ENCODE results near the gene PPP2R2B. TPM values are rescaled to one million over a fixed set of nuclear protein-coding genes. Genes with fewer than 3 reads are reported as not detected.

The PPP2R2B gene
- total RNA-seq, 2 donors from 2014 or later = 9.5 to 29.8 TPM

- TF ChIP-seq CTCF (IDR thresholded peaks at IDR 0.05) = no peak
- Histone ChIP-seq H3K27ac (no peak overlapping the region), H3K27me3 (replicated peaks; ENCODE audit: insufficient read depth) (no peaks in the 10 kb centered on the region), H3K4me1 (ENCODE audit: control insufficient read depth in 1 of 2, low read depth in 2 of 2) (no peaks in the 10 kb centered on the region), H3K36me3 (no peaks in the 10 kb centered on the region), H3K4me3 (no peak overlapping the region), H3K9me3 (no peaks in the 10 kb centered on the region)
- ATAC-seq (ENCODE audit: insufficient number of reproducible peaks, low FRiP score, low read depth) (no peak), DNase-seq (ENCODE audit: low spot score) (no peak)
These were observed 232.1 kb downstream of the PPP2R2B start for GRCh38 chr5:146646441-146646840.

- no peak for DNase-seq (ENCODE audit: low spot score)
- ATAC-seq (ENCODE audit: insufficient number of reproducible peaks, low FRiP score, low read depth) = no peak
- Histone ChIP-seq H3K27me3 (replicated peaks; ENCODE audit: insufficient read depth) (no peaks in the 10 kb centered on the region), H3K27ac (no peak overlapping the region), H3K9me3 (no peaks in the 10 kb centered on the region), H3K4me3 (no peak overlapping the region), H3K4me1 (ENCODE audit: control insufficient read depth in 1 of 2, low read depth in 2 of 2) (peaks cover 0 to 6% of the 10 kb centered on the region in 2 donors), H3K36me3 (no peaks in the 10 kb centered on the region)
- no peak for TF ChIP-seq CTCF (IDR thresholded peaks at IDR 0.05)
These were observed 233.2 kb downstream of the PPP2R2B start for GRCh38 chr5:146645342-146645741.

- no peak overlapping the region for H3K4me3 ChIP-seq
- no peaks in the 10 kb centered on the region for H3K9me3 ChIP-seq
- DNase-seq (ENCODE audit: low spot score) = no peak
- TF ChIP-seq CTCF (IDR thresholded peaks at IDR 0.05) = no peak
- no peak overlapping the region for H3K27ac ChIP-seq
- H3K4me1 ChIP-seq (ENCODE audit: control insufficient read depth in 1 of 2, low read depth in 2 of 2) = peaks cover 0 to 11% of the 10 kb centered on the region in 2 donors
- no peaks in the 10 kb centered on the region for H3K36me3 ChIP-seq
- no peaks in the 10 kb centered on the region for H3K27me3 ChIP-seq (replicated peaks; ENCODE audit: insufficient read depth)
- ATAC-seq (ENCODE audit: insufficient number of reproducible peaks, low FRiP score, low read depth) = no peak
These were observed 233.7 kb downstream of the PPP2R2B start for GRCh38 chr5:146644831-146645230.

- Histone ChIP-seq H3K4me3 (no peak overlapping the region), H3K36me3 (no peaks in the 10 kb centered on the region), H3K27ac (no peak overlapping the region), H3K27me3 (replicated peaks; ENCODE audit: insufficient read depth) (no peaks in the 10 kb centered on the region), H3K4me1 (ENCODE audit: control insufficient read depth in 1 of 2, low read depth in 2 of 2) (peaks cover 0 to 11% of the 10 kb centered on the region in 2 donors), H3K9me3 (no peaks in the 10 kb centered on the region)
- TF ChIP-seq CTCF (IDR thresholded peaks at IDR 0.05) = no peak
- ATAC-seq (ENCODE audit: insufficient number of reproducible peaks, low FRiP score, low read depth) (no peak), DNase-seq (ENCODE audit: low spot score) (no peak)
These were observed 234.8 kb downstream of the PPP2R2B start for GRCh38 chr5:146643776-146644175.

- no peak overlapping the region for H3K27ac ChIP-seq
- peaks cover 0 to 11% of the 10 kb centered on the region in 2 donors for H3K4me1 ChIP-seq (ENCODE audit: control insufficient read depth in 1 of 2, low read depth in 2 of 2)
- ATAC-seq (ENCODE audit: insufficient number of reproducible peaks, low FRiP score, low read depth) (no peak), DNase-seq (ENCODE audit: low spot score) (no peak)
- no peak overlapping the region for H3K4me3 ChIP-seq
- no peaks in the 10 kb centered on the region for H3K27me3 ChIP-seq (replicated peaks; ENCODE audit: insufficient read depth)
- no peak for TF ChIP-seq CTCF (IDR thresholded peaks at IDR 0.05)
- H3K9me3 ChIP-seq = no peaks in the 10 kb centered on the region
- H3K36me3 ChIP-seq = no peaks in the 10 kb centered on the region
These were observed 236.1 kb downstream of the PPP2R2B start for GRCh38 chr5:146642410-146642809.

All from thoracic aorta (tissue), 2 donors.